GM12864 (cell line): Measurements from ENCODE around the gene RNF175.

Experiments used
- DNase-seq: peaks from one replicate; pipeline ENCODE4 v3.0.0-alpha.2; 2011; ENCODE audit warnings: low read depth
- H3K4me3 ChIP-seq: 2 replicates; pipeline ENCODE4 v1.5.1; 2011; ENCODE audit warnings: mild to moderate bottlenecking, low read depth, low read length, control low read depth
- TF ChIP-seq, protein P1 (sequence below): IDR thresholded peaks from 2 replicates; pipeline ENCODE4 v1.5.1; 2011; ENCODE audit warnings: low read depth, mild to moderate bottlenecking, moderate library complexity, low read length, control low read depth, inconsistent platforms; ENCODE audit errors: missing control alignments

Gene RNF175

DNA sequence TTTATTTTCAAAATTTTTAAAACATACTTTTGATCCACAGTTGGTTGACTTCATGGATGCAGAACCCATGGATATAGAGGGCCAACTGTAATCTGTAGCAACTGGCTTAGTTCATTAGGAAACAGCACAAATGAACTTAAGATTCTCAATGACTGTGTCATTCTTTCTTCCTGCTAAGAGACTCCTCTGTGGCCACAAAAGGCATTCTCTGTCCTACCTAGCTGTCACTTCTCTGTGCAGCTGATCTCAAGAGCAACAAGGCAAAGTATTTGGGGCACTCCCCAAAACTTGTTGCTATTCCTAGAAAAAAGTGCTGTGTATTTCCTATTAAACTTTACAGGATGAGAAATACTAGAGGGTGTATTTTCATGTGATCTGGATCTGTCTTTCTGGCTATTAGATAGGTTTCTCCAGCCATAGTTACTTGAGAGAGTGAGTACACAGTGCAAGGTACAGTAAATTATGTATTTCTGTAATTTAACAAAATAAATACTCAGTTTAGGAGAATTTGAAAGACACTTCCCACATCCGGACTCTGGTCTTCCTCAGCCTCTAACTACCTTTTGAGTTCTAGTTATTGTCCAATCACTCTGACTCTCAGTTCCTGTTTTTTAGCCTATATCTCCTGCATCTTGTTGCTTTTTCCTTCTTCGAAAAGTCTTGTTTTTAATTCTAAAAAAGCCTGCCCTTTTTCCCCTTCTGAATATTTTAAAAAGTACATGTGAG lies 53.9 kb downstream of the RNF175 start:
- TF ChIP-seq, protein P1, sequence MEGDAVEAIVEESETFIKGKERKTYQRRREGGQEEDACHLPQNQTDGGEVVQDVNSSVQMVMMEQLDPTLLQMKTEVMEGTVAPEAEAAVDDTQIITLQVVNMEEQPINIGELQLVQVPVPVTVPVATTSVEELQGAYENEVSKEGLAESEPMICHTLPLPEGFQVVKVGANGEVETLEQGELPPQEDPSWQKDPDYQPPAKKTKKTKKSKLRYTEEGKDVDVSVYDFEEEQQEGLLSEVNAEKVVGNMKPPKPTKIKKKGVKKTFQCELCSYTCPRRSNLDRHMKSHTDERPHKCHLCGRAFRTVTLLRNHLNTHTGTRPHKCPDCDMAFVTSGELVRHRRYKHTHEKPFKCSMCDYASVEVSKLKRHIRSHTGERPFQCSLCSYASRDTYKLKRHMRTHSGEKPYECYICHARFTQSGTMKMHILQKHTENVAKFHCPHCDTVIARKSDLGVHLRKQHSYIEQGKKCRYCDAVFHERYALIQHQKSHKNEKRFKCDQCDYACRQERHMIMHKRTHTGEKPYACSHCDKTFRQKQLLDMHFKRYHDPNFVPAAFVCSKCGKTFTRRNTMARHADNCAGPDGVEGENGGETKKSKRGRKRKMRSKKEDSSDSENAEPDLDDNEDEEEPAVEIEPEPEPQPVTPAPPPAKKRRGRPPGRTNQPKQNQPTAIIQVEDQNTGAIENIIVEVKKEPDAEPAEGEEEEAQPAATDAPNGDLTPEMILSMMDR: no peak
- no peak overlapping the region for H3K4me3 ChIP-seq
- DNase-seq: no peak

DNA sequence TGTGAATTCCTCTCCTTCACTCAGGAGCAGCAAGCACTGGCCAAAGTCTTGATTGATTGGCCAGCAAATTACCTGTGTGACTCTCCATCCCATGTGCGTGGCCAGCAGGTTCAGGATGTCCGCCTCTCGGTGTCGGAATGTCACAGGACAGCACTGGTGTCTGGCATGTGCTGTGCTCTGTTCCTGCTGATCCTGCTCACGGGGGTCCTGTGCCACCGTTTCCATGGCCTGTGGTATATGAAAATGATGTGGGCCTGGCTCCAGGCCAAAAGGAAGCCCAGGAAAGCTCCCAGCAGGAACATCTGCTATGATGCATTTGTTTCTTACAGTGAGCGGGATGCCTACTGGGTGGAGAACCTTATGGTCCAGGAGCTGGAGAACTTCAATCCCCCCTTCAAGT lies 55.3 kb downstream of the RNF175 start:
- no peak overlapping the region for H3K4me3 ChIP-seq
- TF ChIP-seq, protein P1: no peak
- DNase-seq: no peak

DNA sequence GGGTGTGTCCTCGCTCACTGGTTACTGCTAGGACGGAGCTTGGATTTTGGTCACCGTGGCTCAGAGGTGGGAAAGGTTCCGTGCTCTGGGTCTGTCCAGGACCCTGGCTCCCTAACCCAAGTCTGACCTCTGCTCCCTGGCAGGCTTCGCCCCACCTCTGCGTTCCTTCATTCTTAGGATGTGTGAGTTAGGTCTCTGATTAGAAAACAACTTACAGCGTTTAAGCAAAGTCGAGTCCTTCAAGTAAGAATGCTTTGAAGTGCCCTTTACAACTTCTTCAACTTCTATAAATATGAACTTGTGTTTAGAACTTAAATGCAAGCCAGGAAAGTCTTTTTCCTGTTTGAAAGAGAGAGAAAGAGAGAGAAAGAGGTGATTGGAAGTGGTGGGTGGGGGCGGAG lies 74.9 kb downstream of the RNF175 start:
- H3K4me3 ChIP-seq: peak overlapping the region; percentile 40
- TF ChIP-seq, protein P1: no peak
- DNase-seq: no peak

DNA sequence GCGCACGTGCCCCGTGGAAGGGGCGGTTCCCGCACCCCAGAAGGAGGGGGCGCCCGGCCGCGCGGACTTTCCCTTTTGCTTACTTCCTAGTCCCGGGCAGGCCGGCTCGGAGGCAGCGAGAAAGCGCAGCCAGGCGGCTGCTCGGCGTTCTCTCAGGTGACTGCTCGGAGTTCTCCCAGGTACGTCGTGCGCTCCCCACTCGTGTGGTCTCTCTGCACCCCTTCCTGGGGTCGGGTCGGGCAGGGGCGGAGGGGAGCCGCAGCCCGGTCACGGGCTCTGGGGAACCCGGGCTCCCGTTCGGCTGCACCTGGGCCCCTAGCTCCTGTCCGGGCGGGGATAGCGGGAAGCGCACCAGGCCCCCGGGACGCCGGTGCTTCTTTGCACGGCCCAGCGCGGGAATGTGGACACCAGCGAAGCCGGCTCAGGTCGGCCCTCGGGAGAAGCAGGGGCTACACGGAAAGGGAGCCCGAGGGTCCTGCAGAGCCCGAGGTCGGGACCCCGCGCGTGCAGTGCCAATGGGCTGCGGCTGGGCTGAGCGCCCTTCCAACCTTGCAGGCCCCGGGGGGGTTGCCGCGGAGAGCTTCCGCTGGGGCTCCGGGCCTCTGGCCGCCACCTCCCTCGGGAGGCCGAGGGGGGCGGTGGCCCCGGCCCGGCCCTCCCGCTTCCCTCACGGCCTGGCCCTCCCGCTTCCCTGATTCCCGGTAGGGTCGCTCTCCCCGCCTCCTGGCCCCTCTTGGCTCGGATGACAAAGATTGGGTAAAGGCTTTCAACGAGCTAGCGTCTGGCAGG lies 75.4 kb downstream of the RNF175 start, which contains the start of gene TLR2:
Gene TLR2 (plus strand): TSS at position 99 of the 789 bp plus-strand sequence. CDS start 18,628 bp downstream, outside the sequence.
- H3K4me3 ChIP-seq: peak within 1 kb of the TSS; percentile 40
- no peak for DNase-seq
- TF ChIP-seq, protein P1: no peak

GRCh38 chr4:153683763-153684181 lies 76.1 kb downstream of the RNF175 start:
- TF ChIP-seq, protein P1: no peak
- peak overlapping the region; percentile 40 for H3K4me3 ChIP-seq
- DNase-seq: no peak

DNA sequence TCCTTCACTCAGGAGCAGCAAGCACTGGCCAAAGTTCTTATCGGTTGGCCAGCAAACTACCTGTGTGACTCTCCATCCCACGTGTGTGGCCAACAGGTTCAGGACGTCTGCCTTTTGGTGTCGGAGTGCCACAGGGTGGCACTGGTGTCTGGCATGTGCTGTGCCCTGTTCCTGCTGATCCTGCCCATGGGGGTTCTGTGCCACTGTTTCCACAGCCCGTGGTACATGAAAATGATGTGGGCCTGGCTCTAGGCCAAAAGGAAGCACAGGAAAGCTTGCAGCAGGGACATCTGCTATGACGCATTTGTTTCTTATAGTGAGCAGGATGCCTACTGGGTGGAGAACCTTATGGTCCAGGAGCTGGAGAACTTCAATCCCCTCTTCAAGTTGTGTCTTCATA lies 80.3 kb downstream of the RNF175 start:
- H3K4me3 ChIP-seq: no peak overlapping the region
- no peak for DNase-seq
- TF ChIP-seq, protein P1: no peak
